UCSD-AML1 (cell line): ENCODE data around the gene GRID1.
"Not testable (repeated sequence)": the region's sequence is repeated elsewhere in the genome, so short reads cannot be mapped to it uniquely, and the experiment has no call there.

Experiments used
- DNase-seq: peaks from one replicate; lab custom pipeline; 2025; ENCODE audit not compliant: unreplicated experiment; lab: John Stamatoyannopoulos, UW

Gene GRID1

DNA sequence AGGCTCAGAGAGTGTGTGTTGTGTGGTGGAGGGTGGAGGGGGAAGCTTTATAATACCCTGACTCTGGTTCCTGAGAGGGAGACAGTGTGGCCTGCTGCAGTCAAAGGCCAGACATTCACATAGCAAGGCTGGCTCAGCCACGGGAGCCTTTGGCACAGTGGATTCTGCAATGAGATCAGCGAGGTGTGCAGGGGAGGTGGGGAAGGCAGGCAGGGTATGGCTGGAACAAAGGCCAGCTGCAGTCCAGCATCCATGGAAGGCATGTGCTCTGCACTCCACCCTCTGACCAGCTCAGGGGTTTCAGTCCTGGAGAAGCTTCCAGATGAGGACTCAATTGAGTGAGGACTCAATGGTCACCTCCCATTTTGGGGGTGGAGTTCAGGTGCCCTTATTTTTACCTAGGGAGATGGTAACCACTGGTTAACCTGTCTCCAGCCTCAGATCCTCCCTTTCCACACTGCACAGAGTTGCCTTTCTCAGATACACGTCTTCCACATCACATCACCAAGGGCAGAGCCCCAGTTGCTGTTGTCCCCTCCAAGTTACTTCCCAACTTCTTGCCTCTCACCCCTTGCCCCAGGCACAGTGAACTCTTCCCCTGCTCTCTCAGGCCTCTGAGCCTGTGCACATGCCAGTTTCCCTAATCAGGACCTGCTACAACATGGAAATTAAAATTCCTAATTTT is 504.9 kb downstream of the GRID1 start:
- DNase-seq, result no peak

DNA sequence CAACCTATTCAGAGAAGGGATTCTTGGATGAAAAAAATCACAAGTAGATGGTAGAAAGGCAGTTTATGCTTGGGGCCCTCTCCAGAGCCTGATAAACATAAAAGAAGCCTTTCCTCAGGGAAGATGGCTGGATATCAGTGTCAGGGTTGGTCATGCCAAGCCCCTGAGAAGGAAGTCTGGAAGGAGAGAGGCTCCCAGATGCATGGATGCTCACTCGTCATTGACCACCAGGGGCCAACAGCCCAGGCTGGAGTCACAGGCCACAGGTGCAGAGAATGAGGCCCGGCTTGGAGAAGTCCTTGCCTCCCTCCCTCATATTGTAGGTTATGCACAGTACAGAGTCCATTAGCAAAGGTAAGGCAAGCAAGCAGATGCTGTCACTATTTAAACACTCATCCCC is 506.7 kb downstream of the GRID1 start:
- no peak for DNase-seq

DNA sequence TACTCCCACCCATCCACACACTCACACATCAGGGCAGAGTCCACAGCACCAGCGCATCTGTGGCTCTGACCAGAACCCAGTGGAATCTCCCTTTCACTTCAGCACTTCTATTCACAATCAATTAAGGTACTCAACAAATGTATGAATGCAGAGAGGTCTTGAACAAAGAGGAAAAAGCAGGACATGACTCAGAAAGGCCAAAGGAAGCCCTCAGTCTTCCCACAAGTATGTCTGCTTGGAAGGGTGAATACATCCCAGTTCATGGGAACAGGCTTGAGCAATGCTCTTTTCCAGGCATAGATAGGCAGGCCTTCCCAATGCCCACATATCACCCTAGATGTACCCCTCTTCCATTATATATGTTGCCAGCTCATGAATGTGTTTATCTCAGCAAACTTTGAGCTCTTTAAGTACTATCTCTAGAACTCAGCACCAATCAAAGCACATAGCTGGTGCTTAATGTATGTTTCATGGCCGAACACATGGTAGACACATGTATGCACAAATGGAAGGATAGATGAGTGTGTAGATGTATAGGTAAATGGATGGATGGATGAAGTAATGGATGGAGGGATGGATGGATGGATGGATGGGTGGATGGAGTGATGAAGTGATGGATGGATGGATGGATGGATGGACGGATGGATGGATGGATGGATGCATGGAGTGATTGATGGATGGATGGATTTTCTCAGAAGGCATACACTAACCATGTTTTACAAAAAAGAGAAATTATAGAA is 507.6 kb downstream of the GRID1 start:
- DNase-seq, result no peak

DNA sequence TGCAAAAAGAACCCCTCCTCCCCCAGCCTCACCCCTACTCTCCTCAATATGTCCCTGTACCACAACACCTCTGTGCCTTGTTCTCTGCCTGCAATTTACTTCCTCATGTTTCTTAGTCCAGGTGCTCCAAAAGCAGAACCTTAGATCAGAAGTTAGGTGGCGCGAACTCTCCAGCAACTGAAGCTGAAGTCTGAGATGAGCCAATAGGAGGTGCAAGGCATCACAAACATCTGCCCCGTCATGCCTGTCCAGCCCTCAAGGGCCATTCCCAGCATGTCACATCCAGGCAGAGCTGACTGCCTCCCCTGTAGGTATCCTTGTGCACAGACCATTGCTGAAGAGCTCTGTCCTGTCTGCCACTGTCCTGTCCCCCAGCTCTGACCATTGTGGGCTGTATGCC is 508.8 kb downstream of the GRID1 start:
- no peak for DNase-seq

DNA sequence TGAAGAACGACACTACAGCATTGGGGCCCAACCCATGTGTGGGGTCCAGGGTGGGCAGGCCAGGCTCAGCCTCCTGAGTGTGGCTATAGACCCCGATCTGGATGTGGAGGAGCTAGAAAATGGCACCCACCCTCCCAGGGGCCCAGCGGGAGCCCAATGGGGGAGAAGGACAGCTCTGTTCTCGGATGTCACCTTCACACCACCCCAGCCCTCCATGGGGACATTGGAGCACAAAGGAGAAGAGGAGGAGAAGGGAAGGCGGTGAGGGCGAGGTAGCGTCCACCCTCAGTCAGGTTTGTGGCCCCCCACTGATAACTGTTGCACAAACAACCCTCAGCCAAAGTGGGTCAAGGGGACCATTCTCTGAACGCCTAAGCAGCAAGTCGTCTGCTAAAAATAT is 509.3 kb downstream of the GRID1 start:
- DNase-seq, result no peak

DNA sequence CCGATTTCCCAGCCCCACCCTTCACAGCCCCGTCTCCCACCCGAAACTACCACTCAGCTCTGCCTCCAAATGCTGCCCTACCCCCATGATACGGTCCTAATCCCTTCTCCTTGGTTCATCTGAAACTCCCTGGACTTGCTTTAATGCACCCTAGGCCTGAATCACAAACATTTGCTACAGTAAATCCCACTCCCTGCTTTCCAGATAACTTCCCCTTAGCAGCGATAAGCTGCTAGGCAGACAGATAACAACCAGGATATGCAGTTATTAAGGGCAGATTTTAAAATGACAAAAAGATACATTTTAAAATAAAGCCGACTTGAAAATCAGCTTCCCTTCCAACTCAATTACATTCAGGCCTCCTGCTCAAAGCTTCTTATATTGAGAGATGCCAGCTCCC is 514.7 kb downstream of the GRID1 start:
- no peak for DNase-seq

DNA sequence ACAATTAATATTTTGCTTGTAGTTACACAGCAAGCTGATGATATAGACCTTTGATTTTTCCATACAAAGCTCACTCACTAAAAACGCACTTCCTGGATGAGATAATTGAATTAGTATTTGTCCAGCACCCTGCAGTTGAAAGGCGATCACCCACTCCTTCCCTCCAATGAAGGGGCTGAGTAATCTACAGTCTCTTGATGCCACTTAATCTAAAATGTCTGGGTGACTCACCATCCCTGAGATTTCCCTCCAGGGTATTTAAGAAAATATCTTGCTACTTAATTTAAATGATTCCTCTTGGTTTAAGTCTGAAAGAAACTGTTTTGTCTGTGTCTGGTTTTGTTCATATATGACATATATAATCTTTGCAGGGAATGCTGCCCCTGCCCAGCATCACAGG is 515.3 kb downstream of the GRID1 start:
- no peak for DNase-seq

DNA sequence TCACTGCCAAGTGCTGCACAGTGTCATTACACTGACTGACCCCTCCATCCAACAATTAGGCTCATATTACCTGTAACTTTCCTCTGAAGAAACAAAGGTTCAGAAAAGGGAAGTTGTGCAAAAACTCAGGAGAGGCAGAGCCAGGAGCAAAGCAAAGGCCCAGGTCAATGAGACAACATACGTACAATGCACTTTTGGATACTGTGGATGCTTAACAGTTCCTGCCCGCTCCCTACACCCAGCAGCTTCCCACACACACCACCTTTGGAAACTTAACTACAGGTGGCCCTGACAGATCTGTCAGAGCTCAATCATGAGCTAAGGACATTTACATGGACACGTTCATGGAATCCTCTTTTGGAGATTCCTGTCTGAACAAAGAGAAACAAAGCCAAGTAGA is 515.9 kb downstream of the GRID1 start:
- no peak for DNase-seq

DNA sequence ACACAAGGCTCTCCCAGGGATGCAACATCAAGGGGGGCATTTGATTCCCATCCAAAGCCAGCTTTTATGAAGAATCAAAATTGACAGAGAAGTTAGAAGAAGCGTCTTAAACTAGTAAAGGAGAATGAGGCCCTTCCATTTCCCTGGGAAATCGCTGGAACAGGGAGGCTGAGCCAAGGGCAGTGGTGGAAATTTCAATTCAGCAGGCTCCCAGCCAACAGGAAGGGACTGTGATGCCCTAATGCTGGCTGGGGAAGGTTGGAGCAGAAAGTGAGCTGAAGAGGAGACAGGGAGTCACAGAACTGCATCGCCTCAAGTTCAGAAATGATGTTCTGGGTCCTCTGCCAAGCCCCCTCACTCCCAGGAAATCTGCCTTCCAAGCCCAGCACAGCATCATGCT is 517.3 kb downstream of the GRID1 start:
- DNase-seq, result no peak

DNA sequence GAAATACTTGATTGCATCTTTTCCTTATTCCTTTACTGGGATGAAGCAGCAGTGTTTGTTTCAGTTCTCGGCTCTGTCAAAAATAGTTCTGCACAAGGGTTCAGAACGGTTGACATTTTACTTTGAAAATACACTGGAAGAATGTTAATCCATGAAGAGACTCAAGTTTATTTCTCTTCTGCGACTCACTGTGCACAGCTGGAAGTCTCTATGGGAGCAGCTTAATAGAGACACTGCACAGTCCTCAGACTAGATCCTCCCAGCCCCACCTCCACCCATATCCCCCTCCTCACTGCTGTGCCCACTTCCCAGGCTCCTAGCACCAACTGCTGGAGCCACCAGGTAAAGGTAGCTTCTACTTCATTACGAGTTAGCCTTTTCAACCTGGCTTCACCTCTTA is 517.8 kb downstream of the GRID1 start:
- no peak for DNase-seq

DNA sequence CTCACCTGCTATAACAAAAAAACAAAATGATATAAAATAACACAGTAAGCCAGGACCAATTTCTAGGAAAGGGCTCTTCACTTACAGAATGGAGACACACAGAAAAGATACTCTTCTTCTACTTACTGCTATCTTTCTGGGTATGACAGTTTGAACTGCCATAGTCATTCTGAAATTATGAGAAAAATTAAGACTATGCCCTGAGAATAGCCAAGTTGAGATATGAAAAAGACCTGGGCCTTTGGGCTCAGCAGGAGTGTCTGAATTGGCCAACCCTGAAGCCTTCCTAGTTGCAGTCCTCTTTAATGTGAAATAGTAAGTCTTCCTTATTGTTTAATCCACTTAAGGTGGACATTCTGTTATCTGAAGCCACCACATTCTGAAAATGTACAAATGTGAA is 519.5 kb downstream of the GRID1 start:
- no peak for DNase-seq

DNA sequence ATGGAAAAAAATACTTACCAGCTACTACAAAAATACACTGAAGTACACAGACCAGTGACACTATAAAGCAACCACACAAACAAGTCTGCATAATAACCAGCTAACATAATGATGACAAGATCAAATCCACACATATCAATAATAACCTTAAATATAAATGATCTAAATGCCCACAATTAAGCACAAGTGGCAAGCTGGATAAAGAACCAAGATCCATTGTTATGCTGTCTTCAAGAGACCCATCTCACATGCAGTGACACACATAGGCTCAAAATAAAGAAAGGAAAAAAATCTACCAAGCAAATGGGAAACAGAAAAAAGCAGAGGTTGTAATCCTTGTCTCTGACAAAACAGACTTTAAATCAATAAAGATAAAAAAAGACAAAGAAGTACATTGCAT is 527.9 kb downstream of the GRID1 start:
- DNase-seq, result not testable (repeated sequence)

DNA sequence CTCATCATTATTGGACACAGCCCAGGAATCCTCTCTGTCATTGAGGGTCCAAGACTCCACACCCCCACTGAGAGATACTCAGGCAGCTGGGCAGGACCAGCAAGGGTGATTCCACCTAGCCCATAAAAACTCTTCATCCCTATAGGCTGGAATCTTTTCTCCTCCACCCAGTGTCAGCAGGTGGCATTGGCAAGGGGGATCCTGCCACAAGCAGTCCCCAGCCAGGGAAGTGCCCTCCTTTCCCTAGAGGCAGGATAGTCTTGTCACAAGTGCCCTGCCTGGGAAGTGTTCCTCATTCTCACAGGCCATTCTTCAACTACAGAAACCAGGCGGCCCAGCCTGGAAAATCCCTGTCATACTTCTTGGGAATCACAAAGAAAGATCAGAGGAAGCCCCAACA is 533.6 kb downstream of the GRID1 start:
- no peak for DNase-seq

DNA sequence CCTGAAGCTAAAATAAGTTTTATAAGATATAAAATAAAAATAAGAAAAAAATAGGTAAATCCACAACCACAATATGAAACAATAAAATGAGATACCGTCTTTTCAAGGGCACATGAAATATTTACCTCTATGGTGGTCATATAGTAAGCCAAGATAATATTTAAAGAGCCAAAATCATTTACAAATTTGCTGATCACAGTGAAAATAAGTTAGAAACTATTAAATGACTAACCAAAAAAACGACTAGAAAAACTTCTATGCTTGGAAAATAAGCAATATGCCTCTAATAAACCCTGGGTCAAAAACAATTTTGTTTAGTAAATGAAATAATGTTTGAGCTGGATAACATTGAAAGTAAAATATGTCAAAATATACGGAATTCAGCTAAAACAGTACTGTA is 535.2 kb downstream of the GRID1 start:
- DNase-seq, result no peak

DNA sequence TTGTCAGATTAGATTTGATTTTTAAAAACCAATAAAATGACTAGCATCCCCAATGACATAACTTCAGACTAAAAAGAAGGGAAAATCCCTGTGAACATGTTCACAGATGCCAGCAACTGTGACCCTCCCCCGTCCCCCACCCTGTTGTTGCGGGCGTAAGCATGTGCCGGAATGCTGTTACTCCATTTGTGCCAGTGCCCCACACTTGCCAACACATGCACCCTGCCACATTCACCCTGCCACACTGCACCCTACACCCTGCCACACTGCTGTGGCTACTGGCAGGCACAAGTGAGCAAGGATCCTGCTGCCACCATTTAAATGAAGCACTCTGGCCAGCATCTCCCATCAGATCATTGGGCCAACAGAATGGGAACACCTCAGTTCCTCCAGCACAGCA is 540.2 kb downstream of the GRID1 start:
- no peak for DNase-seq

DNA sequence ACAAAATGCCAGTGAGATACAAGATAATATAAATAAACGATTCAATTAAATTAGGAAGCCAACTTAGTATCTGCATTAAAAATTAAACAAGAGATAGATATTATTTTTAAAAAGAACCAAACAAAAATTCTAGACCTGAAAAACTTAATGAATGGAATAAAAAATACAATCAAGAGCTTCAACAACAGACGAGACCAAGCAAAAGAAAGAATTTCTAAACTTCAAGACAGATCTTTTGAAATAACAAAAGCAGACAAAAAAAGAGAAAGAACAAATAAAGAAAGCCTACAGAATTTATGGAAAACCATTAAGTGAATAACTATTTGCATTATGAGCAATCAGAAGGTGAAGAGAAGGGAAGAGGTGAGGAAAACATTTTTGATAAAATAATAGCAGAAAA is 555.2 kb downstream of the GRID1 start:
- no peak for DNase-seq

DNA sequence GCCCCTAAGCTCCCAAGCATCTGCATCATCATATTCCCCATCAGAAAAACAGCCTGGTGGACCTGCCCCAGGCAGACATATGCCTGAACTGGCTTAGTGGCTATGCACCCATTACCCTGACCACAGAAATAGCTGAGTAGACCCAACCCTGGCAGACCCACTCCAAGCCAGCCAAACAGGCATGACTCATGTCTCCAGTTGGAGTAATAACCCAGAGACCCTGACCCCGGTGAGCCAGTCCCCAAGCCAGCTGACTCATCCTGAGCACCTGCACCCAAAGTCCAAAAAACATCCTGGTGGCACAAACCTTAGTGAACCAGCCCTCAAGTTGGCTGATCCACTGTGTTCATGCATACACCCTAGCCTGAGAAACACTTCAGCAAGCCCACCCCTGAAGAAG is 555.9 kb downstream of the GRID1 start:
- DNase-seq, result no peak

DNA sequence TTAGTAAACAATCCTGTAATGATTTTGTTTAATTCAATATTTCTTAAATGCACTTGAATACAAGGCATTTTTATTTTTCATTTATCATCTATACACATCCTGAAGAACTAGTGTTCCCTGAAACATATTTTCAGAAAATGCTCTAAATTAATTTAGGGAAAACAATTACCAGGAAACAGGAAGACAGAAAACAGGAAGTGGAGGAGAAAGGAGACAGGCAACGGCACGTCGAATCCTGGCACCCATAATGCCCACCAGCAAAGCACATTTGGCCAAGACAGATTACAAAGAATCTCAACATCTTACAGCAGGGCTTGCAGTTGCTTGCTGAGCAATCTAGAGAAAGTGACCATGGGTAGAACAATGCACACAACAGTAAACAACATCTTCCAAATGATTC is 571.1 kb downstream of the GRID1 start:
- no peak for DNase-seq

DNA sequence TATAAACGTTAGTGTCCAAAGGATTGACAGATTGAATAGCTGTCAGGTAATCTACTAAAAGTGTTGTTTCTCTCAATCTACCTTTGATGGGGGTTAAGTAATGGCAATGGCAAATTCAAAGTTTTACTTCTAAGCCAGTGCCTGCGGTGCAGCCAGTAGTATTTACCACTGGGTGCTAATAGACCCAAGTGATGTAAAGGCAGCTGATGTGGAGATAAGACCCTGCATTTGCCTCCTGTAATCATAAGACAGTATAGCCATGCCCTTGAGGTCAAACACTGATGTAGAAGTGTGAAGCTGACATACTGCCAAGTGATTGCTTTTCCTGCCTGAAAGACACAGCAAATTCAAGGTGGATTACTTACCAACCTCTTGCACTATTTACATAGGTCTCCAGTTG is 572.0 kb downstream of the GRID1 start:
- DNase-seq, result no peak

DNA sequence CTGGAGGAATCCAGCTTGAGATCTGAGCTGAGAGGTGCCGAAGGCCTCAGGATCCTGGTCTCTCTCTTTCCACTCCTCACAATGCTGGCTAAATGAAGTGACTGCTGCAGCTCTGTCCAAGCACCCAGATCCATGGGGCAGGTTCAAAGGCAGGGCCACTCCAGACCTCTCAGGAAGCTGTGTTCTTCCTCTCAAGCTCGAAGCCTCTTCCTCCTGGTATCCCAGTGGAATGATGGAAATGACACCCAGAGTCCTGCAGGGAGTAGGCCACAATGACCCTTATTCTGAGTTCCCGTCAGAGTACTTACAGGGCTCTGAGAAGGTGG is 574.1 kb downstream of the GRID1 start:
- DNase-seq, result no peak

DNA sequence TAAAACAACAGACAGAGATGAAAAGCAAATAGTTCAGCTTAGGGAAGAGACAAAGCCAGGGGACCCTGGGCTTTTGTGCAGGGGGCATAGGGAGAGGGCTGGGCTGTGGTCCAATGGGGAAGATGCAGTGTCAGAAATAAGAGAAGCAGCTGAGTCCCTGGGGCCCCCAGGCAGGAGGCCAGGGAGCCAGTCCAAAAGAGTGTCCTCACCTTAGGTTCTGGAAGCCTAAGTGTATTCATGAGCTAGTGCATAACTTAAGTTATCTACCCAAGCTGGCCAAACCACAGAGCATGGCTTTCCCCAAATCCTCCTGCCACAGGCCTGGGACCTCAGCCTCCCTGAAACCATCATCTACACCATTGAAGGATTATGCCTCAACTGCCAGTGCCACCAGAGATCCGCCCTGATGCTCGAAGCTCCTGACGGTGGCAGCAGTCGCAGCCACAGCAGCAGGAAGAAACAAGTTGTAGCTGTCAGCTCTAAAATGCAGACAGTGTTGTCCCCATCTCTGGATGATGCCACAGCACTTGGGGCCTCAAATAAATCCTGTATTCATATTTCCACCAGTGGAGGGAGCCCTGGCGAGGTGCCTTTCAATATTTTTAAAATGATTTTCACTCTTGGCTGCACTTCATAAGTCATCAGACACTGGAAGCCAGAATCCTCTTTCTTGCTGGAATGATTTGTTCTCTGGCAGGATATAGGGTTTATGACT is 574.6 kb downstream of the GRID1 start:
- no peak for DNase-seq

DNA sequence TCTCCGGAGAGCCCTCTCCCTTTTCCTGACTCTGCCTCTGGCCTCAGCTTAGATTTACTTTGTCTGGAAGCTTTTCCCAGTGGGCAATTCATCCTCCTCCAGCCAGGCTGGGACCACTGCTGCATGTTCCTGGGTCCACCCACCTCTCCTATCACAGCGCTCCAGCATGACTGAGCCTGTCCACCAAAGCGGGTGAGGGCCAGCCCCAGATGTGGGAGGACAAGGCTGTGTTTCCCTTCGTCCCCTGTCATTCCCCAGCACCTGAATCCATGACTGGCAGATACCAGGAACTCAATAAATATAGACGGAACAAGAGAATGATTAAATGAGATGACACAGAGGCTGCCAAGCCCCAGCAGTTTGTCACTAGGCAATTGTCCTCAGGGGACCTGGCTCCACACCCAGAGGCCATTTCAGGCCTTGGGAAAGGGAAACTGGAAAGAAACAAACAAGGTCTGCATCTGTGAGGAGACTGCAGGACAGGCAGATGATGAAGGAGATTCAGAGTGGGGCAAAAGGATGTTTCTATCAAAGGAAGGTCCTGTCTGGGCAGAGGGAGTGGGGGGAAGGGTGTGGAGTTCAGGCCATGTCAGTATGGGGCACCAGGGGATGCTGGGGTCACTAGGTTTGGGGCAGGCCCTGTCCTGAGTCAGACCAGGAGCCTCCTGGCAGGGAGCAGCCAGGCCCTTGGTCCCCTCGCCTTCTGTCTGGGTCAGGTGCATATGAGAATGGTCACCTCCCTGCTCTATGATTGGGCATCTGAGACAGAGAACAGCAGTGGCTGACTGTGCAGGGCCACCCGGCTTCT is 576.4 kb downstream of the GRID1 start:
- DNase-seq, result no peak
